PC-3 (cell line): ENCODE data around the gene AIG1. TPM values are rescaled to one million over a fixed set of nuclear protein-coding genes. Genes with fewer than 3 reads are reported as not detected.
"Not testable (repeated sequence)": the region's sequence is repeated elsewhere in the genome, so short reads cannot be mapped to it uniquely, and the experiment has no call there.

Experiments
- ATAC-seq: fragments of 200-7000 bp; cut with Tn5 transposase; 2 replicates; pipeline ENCODE4 v1.9.1; 2020; ENCODE audit warnings: mild to moderate bottlenecking, moderate library complexity
- BruUV-seq: library from RNA; stranded (reverse); fragments of 400-500 nt; replicated peaks from 2 replicates; lab custom pipeline; 2021; lab: Mats Ljungman, UMichigan
- CTCF ChIA-PET: fragments of 300-600 bp; sonication (Branson Sonifier 250); formaldehyde crosslinking; loops from one replicate; lab custom pipeline; 2022; ENCODE audit warnings: antibody characterized with exemption; lab: Charles Lee
- POLR2A ChIA-PET: fragments of 300-600 bp; sonication (Branson Sonifier 250); formaldehyde crosslinking; loops from one replicate; lab custom pipeline; 2022; ENCODE audit warnings: antibody characterized with exemption; ENCODE audit not compliant: unreplicated experiment; lab: Charles Lee
- DNase-seq: peaks from one replicate; pipeline ENCODE4 v3.0.0-alpha.2; 2015
- H2AFZ ChIP-seq: fragments of 300-600 bp; sonication (generic); 2 replicates; pipeline ENCODE4 v1.6.0; 2016; ENCODE audit warnings: antibody characterized with exemption, low read length
- H3F3A ChIP-seq: fragments of 300-600 bp; sonication (generic); one replicate; pipeline ENCODE4 v1.6.0; 2017; ENCODE audit warnings: antibody characterized with exemption, low read length, control low read depth, mild to moderate bottlenecking; ENCODE audit not compliant: unreplicated experiment
- H3K27ac ChIP-seq: fragments of 300-600 bp; sonication (generic); 2 replicates; pipeline ENCODE4 v1.5.1; 2016; ENCODE audit warnings: mild to moderate bottlenecking, low read length
- H3K27me3 ChIP-seq: fragments of 300-600 bp; sonication (generic); 2 replicates; pipeline ENCODE4 v1.6.1; 2016; ENCODE audit warnings: low read length, mixed read lengths
- H3K36me3 ChIP-seq: fragments of 300-600 bp; sonication (generic); 2 replicates; pipeline ENCODE4 v1.6.1; 2016; ENCODE audit warnings: low read depth, mixed run types, low read length, mixed read lengths
- H3K4me1 ChIP-seq: fragments of 300-600 bp; sonication (generic); 2 replicates; pipeline ENCODE4 v1.5.1; 2016; ENCODE audit warnings: low read length; ENCODE audit not compliant: insufficient read depth
- H3K4me2 ChIP-seq: fragments of 300-600 bp; sonication (generic); 2 replicates; pipeline ENCODE4 v1.6.0; 2016; ENCODE audit warnings: low read length
- H3K4me3 ChIP-seq: fragments of 300-600 bp; sonication (generic); 2 replicates; pipeline ENCODE4 v1.5.1; 2016; ENCODE audit warnings: mild to moderate bottlenecking, low read length, mixed read lengths
- H3K79me2 ChIP-seq: fragments of 300-600 bp; sonication (generic); 2 replicates; pipeline ENCODE4 v1.6.1; 2017; ENCODE audit warnings: low read length, mixed read lengths
- H3K9ac ChIP-seq: fragments of 300-600 bp; sonication (generic); 2 replicates; pipeline ENCODE4 v1.6.0; 2016; ENCODE audit warnings: mild to moderate bottlenecking, low read length
- H3K9me2 ChIP-seq: fragments of 300-600 bp; sonication (generic); replicated peaks from 2 replicates; pipeline ENCODE4 v1.6.1; 2016; ENCODE audit warnings: mixed run types, low read length, mixed read lengths
- H3K9me3 ChIP-seq: fragments of 300-600 bp; sonication (generic); 2 replicates; pipeline ENCODE4 v1.6.1; 2016; ENCODE audit warnings: low read length, mixed read lengths
- H4K20me1 ChIP-seq: fragments of 300-600 bp; sonication (generic); 2 replicates; pipeline ENCODE4 v1.6.1; 2016; ENCODE audit warnings: low read length, mixed read lengths
- EZH2 ChIP-seq: fragments of 300-600 bp; sonication (generic); IDR thresholded peaks from one replicate; pipeline ENCODE4 v1.6.1; 2017; ENCODE audit warnings: antibody characterized with exemption, mild to moderate bottlenecking, low read length; ENCODE audit not compliant: unreplicated experiment
- EZH2phosphoT487 ChIP-seq: fragments of 300-600 bp; sonication (generic); IDR thresholded peaks from 2 replicates; pipeline ENCODE4 v1.6.1; 2018; ENCODE audit warnings: mild to moderate bottlenecking, antibody characterized with exemption, low read length, borderline replicate concordance
- intact Hi-C: fragments of 100-400 bp; cut with micrococcal nuclease; formaldehyde crosslinking; loops from 2 replicates; pipeline ENCODE4 v1.9.0; 2023
- total RNA-seq: library from RNA; depleted of rRNA; stranded (reverse); fragments of >200 nt; gene quantifications from 2 replicates; pipeline ENCODE4 v1.2.3, GENCODE V29; 2014
- TF ChIP-seq, protein P1 (sequence below): fragments of 300-600 bp; sonication (generic); conservative IDR thresholded peaks from 2 replicates; pipeline ENCODE4 v1.5.1; 2017; ENCODE audit warnings: antibody characterized with exemption, low read depth, mild to moderate bottlenecking, low read length

AIG1 gene
- total RNA-seq, 1 experiment from 2014 or later, result 32.7 TPM

DNA sequence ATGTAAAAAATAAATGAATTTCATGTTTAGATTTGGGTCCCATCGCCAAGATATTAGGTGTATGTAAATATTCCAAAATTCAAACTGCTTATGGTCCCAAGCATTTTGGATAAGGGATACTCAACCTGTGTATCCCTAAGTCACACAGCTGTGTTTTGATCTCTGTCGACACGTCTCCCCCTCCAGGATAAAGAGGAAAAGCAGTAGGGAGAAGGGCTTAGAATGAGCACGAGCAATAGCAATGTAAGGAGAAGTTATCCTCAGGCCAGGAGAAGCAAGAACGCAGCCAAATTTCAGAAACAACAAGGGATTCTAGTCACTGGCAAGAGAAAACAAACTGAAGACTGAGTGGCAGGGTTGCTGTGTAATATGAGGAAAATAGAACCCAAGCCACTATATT, 181.2 kb downstream of the AIG1 start:
- H3K9me3 ChIP-seq, result no peaks in the 10 kb centered on the region
- H3K27ac ChIP-seq, result no peak overlapping the region
- no peaks in the 10 kb centered on the region for H3K27me3 ChIP-seq
- no peaks in the 10 kb centered on the region for H3K9me2 ChIP-seq
- intact Hi-C loops, result no loop called here
- H3K4me1 ChIP-seq, result no peaks in the 10 kb centered on the region
- no peak overlapping the region for H2AFZ ChIP-seq
- ChIA-PET POLR2A (no interaction called here), CTCF (no interaction called here)
- ATAC-seq (no peak), DNase-seq (no peak)
- H3F3A ChIP-seq, result no peaks in the 10 kb centered on the region
- no peak overlapping the region for H3K4me2 ChIP-seq
- no peaks in the 10 kb centered on the region for H4K20me1 ChIP-seq
- H3K79me2 ChIP-seq, result no peaks in the 10 kb centered on the region
- no TSS peak for BruUV-seq
- H3K9ac ChIP-seq, result no peak overlapping the region
- H3K36me3 ChIP-seq, result no peaks in the 10 kb centered on the region
- TF ChIP-seq, protein P1, sequence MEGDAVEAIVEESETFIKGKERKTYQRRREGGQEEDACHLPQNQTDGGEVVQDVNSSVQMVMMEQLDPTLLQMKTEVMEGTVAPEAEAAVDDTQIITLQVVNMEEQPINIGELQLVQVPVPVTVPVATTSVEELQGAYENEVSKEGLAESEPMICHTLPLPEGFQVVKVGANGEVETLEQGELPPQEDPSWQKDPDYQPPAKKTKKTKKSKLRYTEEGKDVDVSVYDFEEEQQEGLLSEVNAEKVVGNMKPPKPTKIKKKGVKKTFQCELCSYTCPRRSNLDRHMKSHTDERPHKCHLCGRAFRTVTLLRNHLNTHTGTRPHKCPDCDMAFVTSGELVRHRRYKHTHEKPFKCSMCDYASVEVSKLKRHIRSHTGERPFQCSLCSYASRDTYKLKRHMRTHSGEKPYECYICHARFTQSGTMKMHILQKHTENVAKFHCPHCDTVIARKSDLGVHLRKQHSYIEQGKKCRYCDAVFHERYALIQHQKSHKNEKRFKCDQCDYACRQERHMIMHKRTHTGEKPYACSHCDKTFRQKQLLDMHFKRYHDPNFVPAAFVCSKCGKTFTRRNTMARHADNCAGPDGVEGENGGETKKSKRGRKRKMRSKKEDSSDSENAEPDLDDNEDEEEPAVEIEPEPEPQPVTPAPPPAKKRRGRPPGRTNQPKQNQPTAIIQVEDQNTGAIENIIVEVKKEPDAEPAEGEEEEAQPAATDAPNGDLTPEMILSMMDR, result no peak
- TF ChIP-seq EZH2phosphoT487, result no peak
- TF ChIP-seq EZH2, result no peak
- no peak overlapping the region for H3K4me3 ChIP-seq

DNA sequence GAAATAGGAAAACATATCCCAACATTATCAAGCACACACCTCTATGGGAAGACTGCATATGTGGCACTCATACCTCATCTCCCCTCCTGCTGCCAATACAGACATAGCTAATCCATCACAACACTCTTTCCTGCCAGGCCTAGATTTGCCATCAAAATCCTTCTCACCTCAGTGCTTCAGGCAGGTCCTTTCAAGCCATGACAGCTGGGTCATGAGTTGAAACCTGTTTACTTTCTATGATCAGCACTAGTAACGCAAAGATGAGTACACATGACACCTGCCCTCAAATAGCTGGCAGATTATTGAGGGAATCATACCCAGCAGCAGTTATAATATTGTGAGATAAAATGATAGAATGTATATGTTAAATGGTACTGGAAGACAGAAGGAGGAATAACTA, 183.1 kb downstream of the AIG1 start:
- H2AFZ ChIP-seq, result no peak overlapping the region
- H3K36me3 ChIP-seq, result no peaks in the 10 kb centered on the region
- no peak for ATAC-seq
- H3K27me3 ChIP-seq, result no peaks in the 10 kb centered on the region
- no peaks in the 10 kb centered on the region for H3K9me3 ChIP-seq
- no peak overlapping the region for H3K9ac ChIP-seq
- CTCF ChIA-PET, result no interaction called here
- H3K79me2 ChIP-seq, result no peaks in the 10 kb centered on the region
- no peak overlapping the region for H3K27ac ChIP-seq
- H3F3A ChIP-seq, result no peaks in the 10 kb centered on the region
- no TSS peak for BruUV-seq
- H4K20me1 ChIP-seq, result no peaks in the 10 kb centered on the region
- no peaks in the 10 kb centered on the region for H3K4me1 ChIP-seq
- no peak for TF ChIP-seq EZH2phosphoT487
- TF ChIP-seq, protein P1, result no peak
- no peak for TF ChIP-seq EZH2
- POLR2A ChIA-PET, result no interaction called here
- no peaks in the 10 kb centered on the region for H3K9me2 ChIP-seq
- no peak overlapping the region for H3K4me2 ChIP-seq
- intact Hi-C loops, result no loop called here
- no peak for DNase-seq
- no peak overlapping the region for H3K4me3 ChIP-seq

DNA sequence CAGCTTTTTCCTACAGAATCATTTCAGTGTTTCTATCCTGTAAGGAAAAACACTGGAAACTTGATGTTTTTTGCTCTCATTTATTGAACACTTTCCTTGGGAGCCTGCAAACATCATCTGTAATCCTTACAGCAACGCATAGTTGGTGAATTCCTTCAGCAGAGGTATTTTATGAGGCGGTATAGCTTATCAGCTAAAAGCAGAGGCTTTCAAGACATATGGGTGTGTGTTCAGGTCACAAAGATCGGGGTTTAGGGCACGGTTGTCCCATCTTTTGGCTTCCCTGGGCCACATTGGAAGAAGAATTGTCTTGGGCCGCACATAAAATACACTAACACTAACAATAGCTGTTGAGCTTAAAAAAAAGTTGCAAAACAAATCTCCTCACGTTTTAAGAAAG, 185.0 kb downstream of the AIG1 start:
- Histone ChIP-seq H3K4me1 (no peaks in the 10 kb centered on the region), H3K4me2 (no peak overlapping the region), H3K27me3 (no peaks in the 10 kb centered on the region), H2AFZ (no peak overlapping the region), H3K4me3 (no peak overlapping the region), H3K36me3 (no peaks in the 10 kb centered on the region), H4K20me1 (no peaks in the 10 kb centered on the region), H3K9me2 (no peaks in the 10 kb centered on the region), H3K9ac (no peak overlapping the region), H3K27ac (no peak overlapping the region), H3K79me2 (no peaks in the 10 kb centered on the region), H3K9me3 (no peaks in the 10 kb centered on the region), H3F3A (no peaks in the 10 kb centered on the region)
- BruUV-seq, result no TSS peak
- no peak for DNase-seq
- ChIA-PET CTCF (no interaction called here), POLR2A (no interaction called here)
- no peak for ATAC-seq
- intact Hi-C loops, result no loop called here
- TF ChIP-seq, protein P1, result no peak

DNA sequence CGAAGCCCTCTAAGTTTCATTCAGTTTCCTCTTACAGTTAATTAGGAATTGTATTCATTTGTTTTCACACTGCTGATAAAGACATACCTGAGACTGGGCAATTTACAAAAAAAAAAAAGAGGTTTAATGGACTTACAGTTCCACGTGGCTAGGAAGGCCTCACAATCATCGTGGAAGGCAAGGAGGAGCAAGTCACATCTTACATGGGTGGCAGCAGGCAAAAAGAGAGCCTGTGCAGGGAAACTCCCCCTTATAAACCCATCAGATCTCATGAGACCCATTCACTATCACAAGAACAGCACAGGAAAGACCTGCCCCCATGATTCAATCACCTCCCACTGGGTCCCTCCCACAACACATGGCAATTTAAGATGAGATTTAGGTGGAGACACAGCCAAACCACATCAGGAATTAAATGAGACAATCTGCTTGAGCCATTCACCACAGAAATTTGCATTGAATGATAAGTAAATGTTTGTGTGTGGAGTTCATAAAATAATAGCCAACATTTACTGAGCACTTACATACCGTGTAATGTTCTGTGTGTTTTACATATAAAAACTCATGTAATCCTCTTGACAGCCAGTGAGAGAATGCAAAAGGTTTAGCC, 185.6 kb downstream of the AIG1 start:
- H3K4me3 ChIP-seq, ATAC-seq, POLR2A ChIA-PET, H3K9me3 ChIP-seq, BruUV-seq, H3K4me1 ChIP-seq, CTCF ChIA-PET, H3K79me2 ChIP-seq, H3K4me2 ChIP-seq, H3K9ac ChIP-seq, DNase-seq, H3K36me3 ChIP-seq, H3K27ac ChIP-seq, H4K20me1 ChIP-seq, H3K9me2 ChIP-seq, intact Hi-C loops, H3K27me3 ChIP-seq, H3F3A ChIP-seq, H2AFZ ChIP-seq: not testable (repeated sequence)
